Tibial nerve (tissue), 4 donors: ENCODE data around the gene ACKR4.

Experiments used
- EP300 ChIP-seq, 2 donors: sonication (generic); formaldehyde crosslinking; IDR thresholded peaks; one replicate each; pipeline ENCODE4 v1.6.1; 2017; ENCODE audit warnings: antibody characterized with exemption in 2 of 2, mild to moderate bottlenecking in 1 of 2
- POLR2A ChIP-seq, 2 donors: fragments of 450-650 bp; IDR thresholded peaks; one replicate each; pipeline ENCODE4 v1.6.1; 2017; ENCODE audit warnings: antibody characterized with exemption in 2 of 2, mild to moderate bottlenecking in 2 of 2, moderate library complexity in 2 of 2
- TF ChIP-seq, protein P1 (sequence below), 5 experiments: fragments of 200-600 bp in 3 of 5; fragments of 450-650 bp in 2 of 5; sonication (generic) in 3 of 5; IDR thresholded peaks; one replicate each; pipeline ENCODE4 v1.5.1; 2016 to 2019; ENCODE audit warnings: antibody characterized with exemption in 5 of 5, mild to moderate bottlenecking in 3 of 5, moderate library complexity in 2 of 5

DNA sequence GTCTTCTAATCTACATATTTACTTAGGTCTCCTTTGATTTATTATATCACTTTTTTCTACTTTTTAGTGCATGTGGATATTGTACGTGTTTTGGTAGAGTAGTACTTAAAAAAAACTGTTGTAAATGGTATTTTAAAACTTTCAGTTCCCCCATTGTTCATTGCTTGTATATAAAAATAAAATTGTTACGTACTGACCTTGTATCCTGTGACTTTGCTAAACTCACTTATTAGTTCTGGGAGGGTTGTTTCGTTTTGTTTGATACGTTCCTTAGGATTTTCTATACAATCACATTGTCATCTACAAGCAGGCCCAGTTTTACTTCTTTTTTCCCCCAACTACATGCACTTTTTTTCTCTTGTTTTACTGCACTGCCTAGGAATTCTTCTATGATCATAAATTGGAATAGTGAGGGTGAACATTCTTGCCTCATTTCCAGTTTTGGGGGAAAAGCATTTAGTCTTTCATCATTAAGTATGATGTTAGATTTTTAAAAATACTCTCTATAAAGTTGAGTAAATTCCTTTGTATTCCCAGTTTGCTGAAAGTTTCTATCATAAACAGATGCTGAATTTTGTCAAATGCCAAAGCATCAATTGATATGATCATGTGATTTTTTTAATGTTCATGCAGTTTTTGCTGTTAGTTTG lies 33.5 kb upstream of the ACKR4 start:
- TF ChIP-seq, protein P1, sequence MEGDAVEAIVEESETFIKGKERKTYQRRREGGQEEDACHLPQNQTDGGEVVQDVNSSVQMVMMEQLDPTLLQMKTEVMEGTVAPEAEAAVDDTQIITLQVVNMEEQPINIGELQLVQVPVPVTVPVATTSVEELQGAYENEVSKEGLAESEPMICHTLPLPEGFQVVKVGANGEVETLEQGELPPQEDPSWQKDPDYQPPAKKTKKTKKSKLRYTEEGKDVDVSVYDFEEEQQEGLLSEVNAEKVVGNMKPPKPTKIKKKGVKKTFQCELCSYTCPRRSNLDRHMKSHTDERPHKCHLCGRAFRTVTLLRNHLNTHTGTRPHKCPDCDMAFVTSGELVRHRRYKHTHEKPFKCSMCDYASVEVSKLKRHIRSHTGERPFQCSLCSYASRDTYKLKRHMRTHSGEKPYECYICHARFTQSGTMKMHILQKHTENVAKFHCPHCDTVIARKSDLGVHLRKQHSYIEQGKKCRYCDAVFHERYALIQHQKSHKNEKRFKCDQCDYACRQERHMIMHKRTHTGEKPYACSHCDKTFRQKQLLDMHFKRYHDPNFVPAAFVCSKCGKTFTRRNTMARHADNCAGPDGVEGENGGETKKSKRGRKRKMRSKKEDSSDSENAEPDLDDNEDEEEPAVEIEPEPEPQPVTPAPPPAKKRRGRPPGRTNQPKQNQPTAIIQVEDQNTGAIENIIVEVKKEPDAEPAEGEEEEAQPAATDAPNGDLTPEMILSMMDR (IDR thresholded peaks at IDR 0.05), result no peak
- no peak for TF ChIP-seq POLR2A (IDR thresholded peaks at IDR 0.05)
- no peak for TF ChIP-seq EP300 (IDR thresholded peaks at IDR 0.05)
